Stimulated activated CD8-positive, alpha-beta memory T cell treated with anti-CD3 and anti-CD28 coated beads, Interleukin-2, amount 100 ng/mL, for 48 hours (primary cell): Measurements from ENCODE around the gene TEX19.
"Not testable (repeated sequence)": the region's sequence is repeated elsewhere in the genome, so short reads cannot be mapped to it uniquely, and the experiment has no call there.

Experiments used
- DNase-seq, 2 donors: peaks; one replicate each; pipeline ENCODE4 v3.0.0-alpha.2; 2020; ENCODE audit warnings: low read depth in 2 of 2

The TEX19 gene

GRCh38 chr17:82355770-82356427 is 3.1 kb upstream of the TEX19 start:
- no peak for DNase-seq

GRCh38 chr17:82356845-82357355 is 2.1 kb upstream of the TEX19 start:
- no peak for DNase-seq

GRCh38 chr17:82357394-82357793 is 1.7 kb upstream of the TEX19 start:
- no peak for DNase-seq

GRCh38 chr17:82359451-82360074 is 516 bp downstream of the TEX19 start:
- DNase-seq, result not testable (repeated sequence)

GRCh38 chr17:82361885-82362633 is 3.0 kb downstream of the TEX19 start:
- no peak for DNase-seq

GRCh38 chr17:82365606-82366295 is 6.7 kb downstream of the TEX19 start:
- DNase-seq, result no peak

- DNase-seq, result no peak
Measured at GRCh38 chr17:82366749-82367148, 7.7 kb downstream of the TEX19 start.

GRCh38 chr17:82367724-82368524 is 8.9 kb downstream of the TEX19 start:
- no peak for DNase-seq

- no peak for DNase-seq
Measured at GRCh38 chr17:82369211-82369610, 10.2 kb downstream of the TEX19 start.

- no peak for DNase-seq
Measured at GRCh38 chr17:82370471-82371332, 11.7 kb downstream of the TEX19 start.

GRCh38 chr17:82371333-82372248 is 12.5 kb downstream of the TEX19 start, which contains the start of gene UTS2R:
Gene UTS2R, plus strand, starts transcription at chr17:82371765. Its CDS starts 2,560 bp downstream, at chr17:82374325.
- no peak for DNase-seq

- no peak for DNase-seq
Measured at GRCh38 chr17:82372249-82373071, 13.4 kb downstream of the TEX19 start.

GRCh38 chr17:82373072-82373452 is 14.0 kb downstream of the TEX19 start:
- not testable (repeated sequence) for DNase-seq

GRCh38 chr17:82373731-82374625 is 14.9 kb downstream of the TEX19 start:
- DNase-seq, result no peak

GRCh38 chr17:82374626-82375331 is 15.7 kb downstream of the TEX19 start:
- DNase-seq, result no peak

GRCh38 chr17:82375359-82376041 is 16.5 kb downstream of the TEX19 start:
- DNase-seq, result no peak
